IPS-NIHi7 (cell line): Measurements from ENCODE around the gene RASAL2.
A peak's percentile ranks its signal among the peaks of the same experiment; 100 is the strongest.

ENCODE experiments used
- DNase-seq: peaks from one replicate; pipeline ENCODE4 v3.0.0; 2012; ENCODE audit warnings: mixed read lengths; ENCODE audit errors: extremely low spot score

RASAL2 gene

GRCh38 chr1:178512566-178513277 lies 418.8 kb downstream of the RASAL2 start, which contains the start of gene TEX35:
TEX35 (plus strand) TSS chr1:178513109; CDS start chr1:178513189, 80 bp downstream.
- DNase-seq = no peak

- no peak for DNase-seq
Observed at GRCh38 chr1:178513278-178513983, 419.5 kb downstream of the RASAL2 start.

- no peak for DNase-seq
Observed at GRCh38 chr1:178516110-178516509, 422.2 kb downstream of the RASAL2 start.

- no peak for DNase-seq
Observed at GRCh38 chr1:178518894-178519293, 425.0 kb downstream of the RASAL2 start.

DNA sequence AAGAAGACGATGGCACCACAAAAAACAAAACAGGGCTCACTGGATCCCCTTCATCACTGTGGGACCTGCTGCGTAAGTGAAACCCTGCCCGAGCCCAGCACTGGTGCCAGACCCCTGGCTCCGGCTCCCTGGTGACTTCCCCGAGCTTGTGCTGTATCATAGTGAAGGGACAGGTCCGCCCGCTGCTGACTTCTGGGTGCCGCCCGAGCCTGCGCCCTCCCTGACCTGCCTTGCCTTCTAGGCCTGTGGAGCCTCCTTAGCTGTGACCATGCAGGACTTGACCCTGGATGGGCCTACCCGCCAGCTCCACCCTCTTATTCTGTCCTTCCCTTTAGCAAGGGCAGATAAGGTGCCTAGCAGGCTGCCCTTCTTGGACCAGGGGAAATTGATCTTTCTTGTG lies 426.9 kb downstream of the RASAL2 start:
- no peak for DNase-seq

GRCh38 chr1:178521241-178521640 lies 427.3 kb downstream of the RASAL2 start:
- no peak for DNase-seq

- no peak for DNase-seq
Observed at GRCh38 chr1:178527117-178527516, 433.2 kb downstream of the RASAL2 start.

- DNase-seq = no peak
Observed at GRCh38 chr1:178528228-178528952, 434.5 kb downstream of the RASAL2 start.

DNA sequence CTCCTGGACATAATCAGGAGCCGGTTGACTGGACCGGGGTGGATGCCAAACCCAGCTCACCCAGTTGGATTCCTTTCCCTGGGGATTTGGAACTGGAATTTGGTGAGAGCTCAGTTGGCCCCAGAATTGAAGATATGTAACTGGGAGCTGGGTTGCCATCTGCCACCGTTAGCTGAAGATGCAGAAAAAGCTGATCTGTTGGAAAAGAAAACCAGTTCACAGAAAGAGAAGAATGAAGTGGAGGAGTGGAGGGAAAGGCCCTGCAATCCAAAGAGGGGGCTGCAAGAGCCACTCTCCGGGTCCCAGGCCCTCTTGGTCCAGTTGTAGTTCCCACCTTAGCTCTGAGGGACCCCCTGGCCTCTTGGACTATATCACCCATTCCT lies 435.0 kb downstream of the RASAL2 start:
- no peak for DNase-seq

GRCh38 chr1:178529364-178530036 lies 435.6 kb downstream of the RASAL2 start:
- peak; percentile 63 for DNase-seq

DNA sequence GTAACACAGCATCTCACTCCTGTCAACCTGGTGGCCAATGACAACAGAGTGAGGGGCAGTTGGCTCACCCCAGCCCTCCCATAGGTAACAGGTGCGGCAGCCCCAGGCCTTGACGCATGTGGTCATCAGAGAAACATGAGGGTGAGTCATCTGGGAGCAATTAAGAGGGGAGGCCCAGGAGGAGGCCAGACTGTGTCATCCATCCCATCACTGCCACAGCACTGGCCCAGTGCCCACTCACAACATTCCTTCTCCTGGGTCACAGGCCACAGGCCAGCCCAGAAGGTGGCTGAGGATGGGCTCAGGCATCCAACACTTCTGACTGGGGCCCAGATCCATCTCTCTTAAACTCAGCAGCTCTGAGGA lies 436.1 kb downstream of the RASAL2 start:
- DNase-seq = no peak

DNA sequence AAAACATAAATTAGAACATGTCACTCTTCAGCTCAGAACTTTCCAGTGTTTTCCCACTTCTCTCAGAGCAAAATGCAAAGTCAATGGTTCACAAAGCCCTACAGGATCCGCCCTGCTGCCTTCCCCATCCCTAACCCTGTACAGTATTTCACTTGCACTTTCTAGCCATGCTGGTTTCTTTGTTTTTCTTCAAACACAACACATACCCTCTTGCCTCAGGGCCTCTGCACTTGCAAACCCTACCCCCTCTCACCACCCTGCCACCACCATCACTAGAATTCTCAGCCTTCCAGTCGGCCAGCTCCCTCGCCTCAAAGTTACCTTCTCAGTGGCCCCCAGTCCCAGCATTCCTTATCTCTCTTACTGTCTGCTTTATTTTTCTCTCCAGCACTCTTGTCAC lies 436.6 kb downstream of the RASAL2 start:
- DNase-seq = no peak

GRCh38 chr1:178531887-178532286 lies 438.0 kb downstream of the RASAL2 start:
- no peak for DNase-seq

- DNase-seq = peak; percentile 90
Observed at GRCh38 chr1:178532392-178532791, 438.5 kb downstream of the RASAL2 start.

- DNase-seq = no peak
Observed at GRCh38 chr1:178533121-178533946, 439.4 kb downstream of the RASAL2 start.
